CD4-positive, alpha-beta T cell (primary cell): ENCODE data around the gene CCSER1. TPM values are rescaled to one million over a fixed set of nuclear protein-coding genes. Genes with fewer than 3 reads are reported as not detected.

Source experiments
- ATAC-seq: fragments of 200-7000 bp; cut with Tn5 transposase; one replicate; pipeline ENCODE4 v1.10.0; 2022; ENCODE audit warnings: mild to moderate bottlenecking; ENCODE audit not compliant: poor library complexity
- CTCF ChIA-PET: fragments of 350-600 bp; sonication (Branson Sonifier 250); formaldehyde crosslinking; loops from one replicate; lab custom pipeline; 2021; ENCODE audit warnings: antibody characterized with exemption, inconsistent platforms; lab: Charles Lee
- POLR2A ChIA-PET: fragments of 350-600 bp; sonication (Branson Sonifier 250); formaldehyde crosslinking; loops from one replicate; lab custom pipeline; 2021; ENCODE audit warnings: antibody characterized with exemption, inconsistent platforms; lab: Charles Lee
- DNase-seq, 14 experiments: peaks; one replicate each; pipeline ENCODE4 v3.0.0-alpha.2; 2013 to 2020; ENCODE audit warnings: mixed read lengths in 2 of 14
- H3K27ac ChIP-seq, 2 donors: one replicate each; pipeline versions ENCODE4 v1.5.1 to v1.7.0; 2013; ENCODE audit warnings: low read length in 2 of 2, low read depth in 1 of 2, mild to moderate bottlenecking in 1 of 2
- H3K27me3 ChIP-seq, 2 experiments: 1 replicate in 1 of 2; 2 replicates in 1 of 2; pipeline versions ENCODE4 v1.6.1 to v1.7.0; 2013; ENCODE audit warnings: low read length in 2 of 2, control low read depth in 1 of 2, mild to moderate bottlenecking in 1 of 2, moderate library complexity in 1 of 2; ENCODE audit not compliant: insufficient read depth in 2 of 2, control insufficient read depth in 1 of 2
- H3K36me3 ChIP-seq: one replicate; pipeline ENCODE4 v1.6.1; 2013; ENCODE audit warnings: low read length, control low read depth; ENCODE audit not compliant: insufficient read depth
- H3K4me1 ChIP-seq: one replicate; pipeline ENCODE4 v1.6.1; 2013; ENCODE audit warnings: low read length, control low read depth; ENCODE audit not compliant: insufficient read depth
- H3K4me3 ChIP-seq: one replicate; pipeline ENCODE4 v1.5.1; 2013; ENCODE audit warnings: mild to moderate bottlenecking, low read length, moderate library complexity
- H3K9me3 ChIP-seq, 2 experiments: 1 replicate in 1 of 2; 2 replicates in 1 of 2; pipeline versions ENCODE4 v1.6.1 to v1.7.0; 2013; ENCODE audit warnings: low read length in 2 of 2, mild to moderate bottlenecking in 2 of 2, control low read depth in 1 of 2, moderate library complexity in 1 of 2; ENCODE audit not compliant: control insufficient read depth in 1 of 2, insufficient read depth in 1 of 2
- H3K27ac Mint-ChIP-seq: one replicate; pipeline ENCODE4 v1.8.0; 2020; ENCODE audit warnings: mixed read lengths
- H3K27me3 Mint-ChIP-seq: one replicate; pipeline ENCODE4 v1.8.0; 2021; ENCODE audit warnings: mixed read lengths
- H3K36me3 Mint-ChIP-seq: one replicate; pipeline ENCODE4 v1.8.0; 2021; ENCODE audit warnings: low read depth, mixed read lengths
- H3K4me1 Mint-ChIP-seq: one replicate; pipeline ENCODE4 v1.8.0; 2021; ENCODE audit warnings: low read depth, mixed read lengths
- H3K4me3 Mint-ChIP-seq: one replicate; pipeline ENCODE4 v1.8.0; 2020; ENCODE audit warnings: mild to moderate bottlenecking, mixed read lengths
- H3K9me3 Mint-ChIP-seq: one replicate; pipeline ENCODE4 v1.8.0; 2020; ENCODE audit warnings: mixed read lengths
- intact Hi-C, 2 experiments: fragments of 100-400 bp; cut with DNase I in 1 of 2; cut with micrococcal nuclease in 1 of 2; formaldehyde crosslinking; loops; one replicate each; pipeline versions ENCODE4 v1.15.1 to v1.9.0; 2023 to 2025; cut with DNase I, micrococcal nuclease
- total RNA-seq, 174 experiments: library from RNA in 2 of 174; stranded (reverse) in 2 of 174; gene quantifications; one replicate each; pipeline ENCODE4 v1.2.3 and lab custom pipeline; 2021 to 2026
- TF ChIP-seq, protein P1 (sequence below): fragments of 200-600 bp; IDR thresholded peaks from one replicate; pipeline ENCODE4 v1.8.0; 2022; ENCODE audit warnings: antibody characterized with exemption, mild to moderate bottlenecking

CCSER1 gene
- total RNA-seq, 2 experiments from 2014 or later: 0.36 to 0.71 TPM

DNA sequence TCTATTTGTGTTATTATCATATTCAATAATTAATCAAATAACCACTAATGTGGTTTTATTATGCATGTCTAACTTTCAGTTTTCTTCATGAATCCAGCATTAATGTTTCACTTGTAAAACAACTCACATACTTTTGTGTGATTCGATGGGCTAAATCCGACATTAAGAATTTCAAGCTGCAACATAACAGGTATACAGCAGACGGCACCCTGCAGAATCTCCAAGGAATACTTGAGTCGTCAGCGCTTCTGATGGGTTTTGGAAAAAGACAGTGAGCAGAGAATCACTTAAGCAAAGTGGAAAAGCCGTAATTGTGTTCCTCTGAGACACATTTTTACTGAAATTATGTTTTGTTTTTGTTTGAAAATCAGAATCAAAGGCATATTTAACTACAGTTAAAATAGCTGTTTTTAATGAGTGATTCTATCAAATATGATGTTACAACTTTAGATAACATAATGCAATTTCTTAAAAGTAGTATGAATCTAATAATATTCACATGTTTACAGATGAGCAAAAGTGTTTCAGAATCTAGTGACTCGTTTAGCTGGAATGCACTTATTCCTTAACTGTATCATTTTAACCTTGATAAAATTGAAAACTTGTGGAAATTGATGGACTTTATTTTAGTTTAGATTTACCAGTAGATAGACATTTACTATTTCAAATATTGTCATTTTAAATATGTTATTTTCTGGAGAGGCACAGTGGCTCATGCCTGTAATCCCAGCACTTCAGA, 514.8 kb downstream of the CCSER1 start:
- Mint-ChIP-seq H3K27ac (no peak overlapping the region), H3K4me1 (no peaks in the 10 kb centered on the region), H3K4me3 (no peak overlapping the region), H3K9me3 (no peaks in the 10 kb centered on the region), H3K36me3 (no peaks in the 10 kb centered on the region), H3K27me3 (no peaks in the 10 kb centered on the region)
- no peak overlapping the region for H3K4me3 ChIP-seq
- TF ChIP-seq, protein P1, sequence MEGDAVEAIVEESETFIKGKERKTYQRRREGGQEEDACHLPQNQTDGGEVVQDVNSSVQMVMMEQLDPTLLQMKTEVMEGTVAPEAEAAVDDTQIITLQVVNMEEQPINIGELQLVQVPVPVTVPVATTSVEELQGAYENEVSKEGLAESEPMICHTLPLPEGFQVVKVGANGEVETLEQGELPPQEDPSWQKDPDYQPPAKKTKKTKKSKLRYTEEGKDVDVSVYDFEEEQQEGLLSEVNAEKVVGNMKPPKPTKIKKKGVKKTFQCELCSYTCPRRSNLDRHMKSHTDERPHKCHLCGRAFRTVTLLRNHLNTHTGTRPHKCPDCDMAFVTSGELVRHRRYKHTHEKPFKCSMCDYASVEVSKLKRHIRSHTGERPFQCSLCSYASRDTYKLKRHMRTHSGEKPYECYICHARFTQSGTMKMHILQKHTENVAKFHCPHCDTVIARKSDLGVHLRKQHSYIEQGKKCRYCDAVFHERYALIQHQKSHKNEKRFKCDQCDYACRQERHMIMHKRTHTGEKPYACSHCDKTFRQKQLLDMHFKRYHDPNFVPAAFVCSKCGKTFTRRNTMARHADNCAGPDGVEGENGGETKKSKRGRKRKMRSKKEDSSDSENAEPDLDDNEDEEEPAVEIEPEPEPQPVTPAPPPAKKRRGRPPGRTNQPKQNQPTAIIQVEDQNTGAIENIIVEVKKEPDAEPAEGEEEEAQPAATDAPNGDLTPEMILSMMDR: no peak
- CTCF ChIA-PET: no interaction called here
- H3K27me3 ChIP-seq: no peaks in the 10 kb centered on the region
- intact Hi-C loops: loop anchor here in 1 of 2 experiments (1.0 kb wide), 1 partner anchor 19 kb away; no protein-coding TSS in a partner anchor
- POLR2A ChIA-PET: no interaction called here
- ATAC-seq (no peak), DNase-seq (no peak)
- H3K9me3 ChIP-seq: no peaks in the 10 kb centered on the region
- H3K36me3 ChIP-seq: no peaks in the 10 kb centered on the region
- no peaks in the 10 kb centered on the region for H3K4me1 ChIP-seq
- H3K27ac ChIP-seq: no peak overlapping the region

DNA sequence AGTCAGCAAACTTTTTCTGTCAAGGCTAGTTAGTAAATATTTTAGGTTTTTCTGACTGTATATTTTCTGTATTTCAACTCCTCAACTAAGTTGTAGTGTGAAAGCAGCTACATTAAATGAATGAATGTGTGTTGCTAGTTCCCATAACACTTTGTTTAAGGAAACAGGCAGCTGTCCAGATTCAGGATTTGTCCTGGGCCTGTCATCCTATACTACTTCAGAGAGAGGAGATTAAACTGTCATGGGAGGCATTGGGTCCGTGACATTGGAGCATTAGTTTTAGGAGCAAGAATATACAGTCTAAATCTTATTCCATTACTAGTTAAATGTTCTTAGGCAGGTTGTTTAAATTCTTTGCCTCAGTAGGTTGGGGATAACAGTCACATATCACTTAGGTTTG, 516.0 kb downstream of the CCSER1 start:
- Mint-ChIP-seq H3K4me3 (no peak overlapping the region), H3K4me1 (no peaks in the 10 kb centered on the region), H3K9me3 (no peaks in the 10 kb centered on the region), H3K27me3 (no peaks in the 10 kb centered on the region), H3K36me3 (no peaks in the 10 kb centered on the region), H3K27ac (no peak overlapping the region)
- CTCF ChIA-PET: no interaction called here
- no peaks in the 10 kb centered on the region for H3K4me1 ChIP-seq
- POLR2A ChIA-PET: no interaction called here
- no peak overlapping the region for H3K27ac ChIP-seq
- ATAC-seq (no peak), DNase-seq (no peak)
- TF ChIP-seq, protein P1: no peak
- intact Hi-C loops: no loop called here
- H3K4me3 ChIP-seq: no peak overlapping the region
- H3K27me3 ChIP-seq: no peaks in the 10 kb centered on the region
- no peaks in the 10 kb centered on the region for H3K9me3 ChIP-seq
- no peaks in the 10 kb centered on the region for H3K36me3 ChIP-seq

DNA sequence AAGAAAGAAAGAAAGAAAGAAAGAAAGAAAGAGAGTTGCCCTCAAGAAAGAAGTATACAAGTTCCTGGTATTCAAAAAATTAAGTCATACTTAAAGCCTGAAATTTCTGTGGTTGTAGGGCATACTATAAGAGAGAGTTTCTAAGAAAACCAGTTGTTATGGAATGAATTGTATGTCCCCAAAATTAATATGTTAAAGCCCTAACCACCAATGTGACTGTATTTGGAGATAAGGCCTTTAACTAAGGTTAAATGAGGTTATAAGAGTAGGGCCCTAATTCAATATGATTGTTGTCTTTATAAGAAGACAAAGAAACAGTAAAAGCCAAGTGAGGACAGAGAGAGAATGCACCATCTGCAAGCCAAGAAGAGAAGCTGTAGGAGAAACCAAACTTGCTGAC, 521.1 kb downstream of the CCSER1 start:
- Histone ChIP-seq H3K4me3 (no peak overlapping the region), H3K9me3 (peaks cover 0 to 5% of the 10 kb centered on the region in 2 experiments), H3K4me1 (no peaks in the 10 kb centered on the region), H3K27me3 (no peaks in the 10 kb centered on the region), H3K36me3 (no peaks in the 10 kb centered on the region), H3K27ac (no peak overlapping the region)
- H3K4me3 Mint-ChIP-seq: no peak overlapping the region
- DNase-seq (no peak), ATAC-seq (no peak)
- peaks cover 10% of the 10 kb centered on the region for H3K9me3 Mint-ChIP-seq
- no peaks in the 10 kb centered on the region for H3K36me3 Mint-ChIP-seq
- intact Hi-C loops: no loop called here
- no peak overlapping the region for H3K27ac Mint-ChIP-seq
- ChIA-PET CTCF (no interaction called here), POLR2A (no interaction called here)
- H3K4me1 Mint-ChIP-seq: no peaks in the 10 kb centered on the region
- H3K27me3 Mint-ChIP-seq: no peaks in the 10 kb centered on the region
- TF ChIP-seq, protein P1: no peak
